Fibroblast of lung (primary cell): ENCODE results near the gene ANK2. TPM values are rescaled to one million over a fixed set of nuclear protein-coding genes. Genes with fewer than 3 reads are reported as not detected.

ENCODE experiments used
- DNase-seq, 2 donors: peaks; one replicate each; pipeline versions ENCODE4 v3.0.0 to v3.0.0-alpha.2; 2010; ENCODE audit warnings: low read depth in 2 of 2
- H2AFZ ChIP-seq: 2 replicates; pipeline ENCODE4 v1.5.1; 2012; ENCODE audit warnings: low read length, control low read depth, inconsistent platforms
- H3K27ac ChIP-seq: 2 replicates; pipeline ENCODE4 v1.5.1; 2011; ENCODE audit warnings: low read length, control low read depth; ENCODE audit not compliant: insufficient read depth
- H3K27me3 ChIP-seq: 2 replicates; pipeline ENCODE4 v1.5.1; 2011; ENCODE audit warnings: mild to moderate bottlenecking, low read length; ENCODE audit not compliant: control insufficient read depth, insufficient read depth
- H3K36me3 ChIP-seq: 2 replicates; pipeline ENCODE4 v1.5.1; 2011; ENCODE audit warnings: low read length; ENCODE audit not compliant: control insufficient read depth, insufficient read depth
- H3K4me1 ChIP-seq: 2 replicates; pipeline ENCODE4 v1.5.1; 2011; ENCODE audit warnings: low read length; ENCODE audit not compliant: control insufficient read depth, insufficient read depth; ENCODE audit errors: extremely low read depth
- H3K4me2 ChIP-seq: 2 replicates; pipeline ENCODE4 v1.5.1; 2011; ENCODE audit warnings: low read length, control low read depth; ENCODE audit not compliant: insufficient read depth; ENCODE audit errors: extremely low read depth
- H3K4me3 ChIP-seq, 4 experiments: fragments of 200-600 bp in 1 of 4; sonication (generic) in 1 of 4; replicated peaks in 1 of 4; 2 replicates each; pipeline ENCODE4 v1.5.1; 2011 to 2016; ENCODE audit warnings: low read length in 4 of 4, low read depth in 3 of 4, mild to moderate bottlenecking in 3 of 4, control low read depth in 2 of 4, inconsistent platforms in 1 of 4, mixed read lengths in 1 of 4; ENCODE audit not compliant: insufficient read depth in 1 of 4; ENCODE audit errors: control extremely low read depth in 1 of 4
- H3K79me2 ChIP-seq: 2 replicates; pipeline ENCODE4 v1.5.1; 2012; ENCODE audit warnings: mild to moderate bottlenecking, low read length, inconsistent platforms; ENCODE audit not compliant: control insufficient read depth, insufficient read depth
- H3K9ac ChIP-seq: 2 replicates; pipeline ENCODE4 v1.5.1; 2011; ENCODE audit warnings: mild to moderate bottlenecking, low read length, control low read depth; ENCODE audit not compliant: insufficient read depth
- H3K9me3 ChIP-seq: 2 replicates; pipeline ENCODE4 v1.5.1; 2012; ENCODE audit warnings: low read depth, low read length; ENCODE audit not compliant: control insufficient read depth, insufficient read depth
- H4K20me1 ChIP-seq: 2 replicates; pipeline ENCODE4 v1.5.1; 2011; ENCODE audit warnings: low read length; ENCODE audit not compliant: control insufficient read depth, insufficient read depth; ENCODE audit errors: extremely low read depth
- CTCF ChIP-seq, 2 donors: IDR thresholded peaks in 1 of 2; conservative IDR thresholded peaks in 1 of 2; 1 replicate in 1 of 2; 2 replicates in 1 of 2; pipeline ENCODE4 v1.5.1; 2011 to 2012; ENCODE audit warnings: low read length in 2 of 2, control low read depth in 1 of 2, inconsistent platforms in 1 of 2, low read depth in 1 of 2, mild to moderate bottlenecking in 1 of 2
- EZH2 ChIP-seq: IDR thresholded peaks from 2 replicates; pipeline ENCODE4 v1.5.1; 2012; ENCODE audit warnings: low read length, control low read depth, mild to moderate bottlenecking; ENCODE audit errors: missing control alignments
- polyA plus RNA-seq, 2 donors: library from polyadenylated mRNA; depleted of rRNA in 1 of 2; stranded (reverse) in 1 of 2; unstranded in 1 of 2; fragments of >200 nt; gene quantifications; 2 replicates each; pipeline ENCODE4 v1.2.1, GENCODE V29; 2011 to 2012; ENCODE audit warnings: missing spikeins in 1 of 2
- total RNA-seq: library from RNA; depleted of rRNA; stranded (reverse); fragments of >200 nt; gene quantifications from 2 replicates; pipeline ENCODE4 v1.2.1, GENCODE V29; 2014

The ANK2 gene
- total and polyA plus RNA-seq, 2 donors (not counting 1 experiment from before 2014, with no cell fraction given): 10.9 to 95.1 TPM

GRCh38 chr4:113209153-113209552 lies 159.7 kb downstream of the ANK2 start:
- H3K27me3 ChIP-seq: no peaks in the 10 kb centered on the region
- no peaks in the 10 kb centered on the region for H3K4me1 ChIP-seq
- no peaks in the 10 kb centered on the region for H4K20me1 ChIP-seq
- H3K9ac ChIP-seq: no peak overlapping the region
- no peaks in the 10 kb centered on the region for H3K9me3 ChIP-seq
- TF ChIP-seq CTCF (conservative IDR thresholded peaks at IDR 0.05 in 1 of 2, IDR thresholded peaks at IDR 0.05 in 1 of 2; ENCODE audit: low read depth in 1 of 2, low read length in 2 of 2) (no peak), EZH2 (no peak)
- no peak overlapping the region for H3K27ac ChIP-seq
- H3K36me3 ChIP-seq: no peaks in the 10 kb centered on the region
- H3K4me2 ChIP-seq: no peak overlapping the region
- H3K4me3 ChIP-seq: no peak overlapping the region
- no peak for DNase-seq
- H3K79me2 ChIP-seq: no peaks in the 10 kb centered on the region
- no peak overlapping the region for H2AFZ ChIP-seq

- Histone ChIP-seq H3K4me1 (no peaks in the 10 kb centered on the region), H3K36me3 (no peaks in the 10 kb centered on the region)
- DNase-seq: no peak
These were observed 160.3 kb downstream of the ANK2 start for GRCh38 chr4:113209652-113210320.

GRCh38 chr4:113212613-113213012 lies 163.2 kb downstream of the ANK2 start:
- Histone ChIP-seq H3K4me1 (no peaks in the 10 kb centered on the region), H3K9me3 (no peaks in the 10 kb centered on the region), H3K4me2 (no peak overlapping the region), H3K36me3 (no peaks in the 10 kb centered on the region), H3K4me3 (no peak overlapping the region), H3K27me3 (no peaks in the 10 kb centered on the region), H3K79me2 (no peaks in the 10 kb centered on the region), H2AFZ (no peak overlapping the region), H3K9ac (no peak overlapping the region), H3K27ac (no peak overlapping the region), H4K20me1 (no peaks in the 10 kb centered on the region)
- TF ChIP-seq EZH2 (no peak), CTCF (conservative IDR thresholded peaks at IDR 0.05 in 1 of 2, IDR thresholded peaks at IDR 0.05 in 1 of 2; ENCODE audit: low read depth in 1 of 2, low read length in 2 of 2) (no peak)
- no peak for DNase-seq

More at GRCh38 chr4:113209652-113210320, 160.3 kb downstream of the ANK2 start:
- no peaks in the 10 kb centered on the region for H3K9me3 ChIP-seq
- no peaks in the 10 kb centered on the region for H3K27me3 ChIP-seq
- no peak overlapping the region for H2AFZ ChIP-seq
- no peak overlapping the region for H3K9ac ChIP-seq
- no peak for TF ChIP-seq EZH2
- TF ChIP-seq CTCF (conservative IDR thresholded peaks at IDR 0.05 in 1 of 2, IDR thresholded peaks at IDR 0.05 in 1 of 2; ENCODE audit: low read depth in 1 of 2, low read length in 2 of 2): no peak
- H3K79me2 ChIP-seq: no peaks in the 10 kb centered on the region
- no peaks in the 10 kb centered on the region for H4K20me1 ChIP-seq
- H3K4me2 ChIP-seq: no peak overlapping the region
- no peak overlapping the region for H3K27ac ChIP-seq
- no peak overlapping the region for H3K4me3 ChIP-seq
